ENCODE results near the gene RARA. TPM values are rescaled to one million over a fixed set of nuclear protein-coding genes. Genes with fewer than 3 reads are reported as not detected.
"Not testable (repeated sequence)": the region's sequence is repeated elsewhere in the genome, so short reads cannot be mapped to it uniquely, and the experiment has no call there.

RARA gene
- total RNA-seq, 4 donors from 2014 or later, result 19.4 to 32.1 (median 28.3) TPM

DNA sequence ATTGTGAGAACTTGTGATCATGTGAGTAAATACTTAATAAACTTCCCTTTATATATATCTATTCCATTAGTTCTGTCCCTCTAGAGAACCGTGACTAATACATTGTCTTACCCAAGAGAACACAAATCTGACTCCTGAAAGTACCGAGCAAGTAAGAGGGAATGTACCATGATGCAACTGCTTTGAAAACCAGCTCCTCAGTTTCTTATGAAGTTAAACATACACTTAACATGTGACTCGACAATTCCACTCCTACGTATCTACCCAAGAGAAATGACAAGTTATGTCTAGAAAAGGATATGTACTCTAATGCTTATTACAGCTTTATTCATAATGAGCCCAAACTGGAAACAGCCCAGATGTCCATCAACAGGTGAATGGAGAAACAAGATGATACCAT, 64.3 kb downstream of the RARA start:
- no peak for DNase-seq (ENCODE audit: low spot score in 2 of 2)
- TF ChIP-seq, protein P1, sequence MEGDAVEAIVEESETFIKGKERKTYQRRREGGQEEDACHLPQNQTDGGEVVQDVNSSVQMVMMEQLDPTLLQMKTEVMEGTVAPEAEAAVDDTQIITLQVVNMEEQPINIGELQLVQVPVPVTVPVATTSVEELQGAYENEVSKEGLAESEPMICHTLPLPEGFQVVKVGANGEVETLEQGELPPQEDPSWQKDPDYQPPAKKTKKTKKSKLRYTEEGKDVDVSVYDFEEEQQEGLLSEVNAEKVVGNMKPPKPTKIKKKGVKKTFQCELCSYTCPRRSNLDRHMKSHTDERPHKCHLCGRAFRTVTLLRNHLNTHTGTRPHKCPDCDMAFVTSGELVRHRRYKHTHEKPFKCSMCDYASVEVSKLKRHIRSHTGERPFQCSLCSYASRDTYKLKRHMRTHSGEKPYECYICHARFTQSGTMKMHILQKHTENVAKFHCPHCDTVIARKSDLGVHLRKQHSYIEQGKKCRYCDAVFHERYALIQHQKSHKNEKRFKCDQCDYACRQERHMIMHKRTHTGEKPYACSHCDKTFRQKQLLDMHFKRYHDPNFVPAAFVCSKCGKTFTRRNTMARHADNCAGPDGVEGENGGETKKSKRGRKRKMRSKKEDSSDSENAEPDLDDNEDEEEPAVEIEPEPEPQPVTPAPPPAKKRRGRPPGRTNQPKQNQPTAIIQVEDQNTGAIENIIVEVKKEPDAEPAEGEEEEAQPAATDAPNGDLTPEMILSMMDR (IDR thresholded peaks at IDR 0.05), result no peak
- TF ChIP-seq EP300 (IDR thresholded peaks at IDR 0.05), result no peak
- TF ChIP-seq POLR2AphosphoS5 (IDR thresholded peaks at IDR 0.05), result no peak
- TF ChIP-seq POLR2A (IDR thresholded peaks at IDR 0.05), result no peak
- Histone ChIP-seq H3K27ac (no peak overlapping the region), H3K36me3 (no peaks in the 10 kb centered on the region), H3K4me3 (no peak overlapping the region), H3K9me3 (no peaks in the 10 kb centered on the region), H3K27me3 (no peaks in the 10 kb centered on the region), H3K4me1 (no peaks in the 10 kb centered on the region)
- whole genome bisulfite sequencing, result 90% methylated on average over 4 of the region's 4 CpGs

DNA sequence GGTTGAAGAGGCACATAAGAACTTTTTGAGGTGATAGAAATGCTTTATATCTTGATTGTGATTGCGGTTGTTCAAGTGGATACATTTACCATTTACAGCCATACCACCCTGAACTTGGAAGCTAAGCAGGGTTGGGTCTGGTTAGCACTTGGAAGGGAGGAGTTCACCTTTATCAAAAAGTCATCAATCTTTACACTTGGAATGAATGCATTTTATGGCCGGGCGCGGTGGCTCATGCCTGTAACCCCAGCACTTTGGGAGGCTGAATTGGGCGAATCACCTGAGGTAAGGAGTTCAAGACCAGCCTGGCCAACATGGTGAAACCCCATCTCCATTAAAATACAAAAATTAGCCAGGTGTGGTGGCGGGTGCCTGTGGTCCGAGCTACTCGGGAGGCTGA, 65.0 kb downstream of the RARA start:
- peak in 1 of 2 donors; percentile 8 for DNase-seq (ENCODE audit: low spot score in 2 of 2)
- WGBS, result 66% methylated on average over 8 of the region's 8 CpGs
- no peaks in the 10 kb centered on the region for H3K27me3 ChIP-seq
- TF ChIP-seq EP300 (IDR thresholded peaks at IDR 0.05) (no peak), POLR2AphosphoS5 (IDR thresholded peaks at IDR 0.05) (no peak), POLR2A (IDR thresholded peaks at IDR 0.05) (no peak)
- TF ChIP-seq, protein P1 (IDR thresholded peaks at IDR 0.05), result no peak
- H3K9me3 ChIP-seq, result no peaks in the 10 kb centered on the region
- H3K4me3 ChIP-seq, result no peak overlapping the region
- H3K36me3 ChIP-seq, result no peaks in the 10 kb centered on the region
- no peak overlapping the region for H3K27ac ChIP-seq
- no peaks in the 10 kb centered on the region for H3K4me1 ChIP-seq

DNA sequence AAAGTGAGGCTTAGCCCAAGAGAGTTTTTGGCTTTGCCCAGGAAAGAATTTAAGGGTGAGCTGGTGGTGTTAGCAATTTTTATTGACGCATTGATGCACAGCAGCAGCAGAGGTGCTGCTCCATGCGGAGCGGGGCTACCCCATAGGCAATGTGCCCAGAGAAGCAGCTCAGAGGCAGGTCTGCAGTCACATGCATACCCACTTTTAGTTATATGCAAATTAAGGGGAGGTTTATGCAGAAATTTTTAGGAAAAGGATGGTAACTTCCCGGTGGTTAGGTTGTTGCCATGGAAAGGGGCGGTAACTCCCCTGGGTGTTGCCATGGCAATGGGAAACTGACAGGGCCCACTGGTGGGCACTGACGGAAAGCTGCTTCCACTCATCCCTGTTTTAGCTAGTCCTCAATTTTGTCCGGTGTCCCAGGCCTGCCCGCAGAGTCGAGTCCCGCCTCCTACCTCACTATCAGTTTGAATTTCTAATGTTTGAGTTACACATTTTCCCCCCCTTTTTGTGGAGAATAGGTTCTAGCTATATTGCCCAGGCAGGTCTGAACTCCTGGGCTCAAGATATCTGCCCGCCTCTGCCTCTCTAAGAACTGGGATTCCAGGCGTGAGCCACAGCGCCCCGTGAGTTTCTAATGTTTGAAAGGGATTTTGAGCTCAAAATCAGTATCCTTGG, 66.0 kb downstream of the RARA start:
- 86% methylated on average over 14 of the region's 14 CpGs for WGBS
- H3K9me3 ChIP-seq, result no peaks in the 10 kb centered on the region
- peak in 1 of 2 donors; percentile 24 for DNase-seq (ENCODE audit: low spot score in 2 of 2)
- H3K36me3 ChIP-seq, result no peaks in the 10 kb centered on the region
- TF ChIP-seq EP300 (IDR thresholded peaks at IDR 0.05), result no peak
- no peak for TF ChIP-seq POLR2AphosphoS5 (IDR thresholded peaks at IDR 0.05)
- TF ChIP-seq, protein P1 (IDR thresholded peaks at IDR 0.05), result no peak
- TF ChIP-seq POLR2A (IDR thresholded peaks at IDR 0.05), result no peak
- H3K27me3 ChIP-seq, result no peaks in the 10 kb centered on the region
- H3K4me1 ChIP-seq, result no peaks in the 10 kb centered on the region
- H3K27ac ChIP-seq, result no peak overlapping the region
- no peak overlapping the region for H3K4me3 ChIP-seq

DNA sequence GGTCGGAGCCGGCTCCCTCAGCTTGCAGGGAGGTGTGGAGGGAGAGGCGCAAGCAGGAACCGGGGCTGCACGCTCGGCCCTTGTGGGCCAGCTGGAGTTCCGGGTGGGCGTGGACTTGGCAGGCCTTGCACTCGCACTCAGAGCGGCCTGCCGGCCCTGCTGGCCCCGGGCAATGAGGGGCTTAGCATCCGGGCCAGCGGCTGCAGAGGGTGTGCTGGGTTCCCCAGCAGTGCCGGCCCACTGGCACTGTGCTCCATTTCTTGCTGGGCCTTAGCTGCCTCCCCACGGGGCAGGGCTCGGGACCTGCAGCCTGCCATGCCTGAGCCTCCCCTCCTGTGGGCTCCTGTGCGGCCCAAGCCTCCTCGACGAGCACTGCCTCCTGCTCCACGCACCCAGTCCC, 66.8 kb downstream of the RARA start:
- WGBS, result no CpG with 5 or more reads among the region's 21 CpGs

DNA sequence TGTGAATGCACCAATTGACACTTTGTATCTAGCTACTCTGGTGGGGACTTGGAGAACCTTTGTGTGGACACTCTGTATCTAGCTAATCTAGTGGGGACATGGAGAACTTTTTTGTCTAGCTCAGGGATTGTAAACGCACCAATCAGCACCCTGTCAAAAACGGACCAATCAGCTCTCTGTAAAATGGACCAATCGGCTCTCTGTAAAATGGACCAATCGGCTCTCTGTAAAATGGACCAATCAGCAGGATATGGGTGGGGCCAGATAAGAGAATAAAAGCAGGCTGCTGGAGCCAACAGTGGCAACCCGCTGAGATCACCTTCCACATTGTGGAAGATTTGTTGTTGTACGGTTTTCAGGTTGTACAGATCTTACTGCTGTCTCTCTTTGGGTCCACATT, 67.6 kb downstream of the RARA start:
- whole genome bisulfite sequencing, result 78% methylated on average over 6 of the region's 6 CpGs

More for the DNA sequence above, 66.8 kb downstream of the RARA start:
- peak in 1 of 2 donors; percentile 42 for DNase-seq (ENCODE audit: low spot score in 2 of 2)
- not testable (repeated sequence) for H3K4me3 ChIP-seq, H3K36me3 ChIP-seq, H3K27ac ChIP-seq, H3K4me1 ChIP-seq, H3K27me3 ChIP-seq, H3K9me3 ChIP-seq

DNA sequence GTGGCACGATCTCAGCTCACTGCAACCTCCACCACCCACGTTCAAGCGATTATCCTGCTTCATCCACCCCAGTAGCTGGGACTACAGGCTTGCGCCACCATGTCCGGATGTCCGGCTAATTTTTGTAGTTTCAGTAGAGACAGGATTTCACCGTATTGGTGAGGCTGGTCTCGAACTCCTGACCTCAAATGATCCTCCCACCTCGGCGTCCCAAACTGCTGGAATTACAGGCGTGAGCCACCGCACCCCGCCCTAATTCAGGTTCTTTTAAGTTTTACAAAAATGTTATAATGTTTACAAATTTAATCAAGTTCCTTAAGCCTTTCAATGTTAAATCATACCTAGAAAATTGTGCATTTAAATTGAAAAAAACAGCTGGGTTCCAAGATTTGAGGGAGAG, 68.9 kb downstream of the RARA start:
- no peaks in the 10 kb centered on the region for H3K36me3 ChIP-seq
- TF ChIP-seq POLR2A (IDR thresholded peaks at IDR 0.05), result no peak
- TF ChIP-seq, protein P1 (IDR thresholded peaks at IDR 0.05), result no peak
- TF ChIP-seq EP300 (IDR thresholded peaks at IDR 0.05), result no peak
- no peak for TF ChIP-seq POLR2AphosphoS5 (IDR thresholded peaks at IDR 0.05)
- no peaks in the 10 kb centered on the region for H3K9me3 ChIP-seq
- H3K4me1 ChIP-seq, result no peaks in the 10 kb centered on the region
- no peak overlapping the region for H3K27ac ChIP-seq
- H3K27me3 ChIP-seq, result no peaks in the 10 kb centered on the region
- DNase-seq (ENCODE audit: low spot score in 2 of 2), result no peak
- no peak overlapping the region for H3K4me3 ChIP-seq
- WGBS, result 87% methylated on average over 13 of the region's 13 CpGs

More for the DNA sequence above, 67.6 kb downstream of the RARA start:
- not testable (repeated sequence) for H3K4me3 ChIP-seq; H3K27me3 ChIP-seq; DNase-seq (ENCODE audit: low spot score in 2 of 2); H3K27ac ChIP-seq; H3K9me3 ChIP-seq; H3K36me3 ChIP-seq; H3K4me1 ChIP-seq

All from suprapubic skin (tissue), 4 donors.